Measurements from ENCODE around the gene EYA4.
"Not testable (repeated sequence)": the region's sequence is repeated elsewhere in the genome, so short reads cannot be mapped to it uniquely, and the experiment has no call there.

Gene EYA4

DNA sequence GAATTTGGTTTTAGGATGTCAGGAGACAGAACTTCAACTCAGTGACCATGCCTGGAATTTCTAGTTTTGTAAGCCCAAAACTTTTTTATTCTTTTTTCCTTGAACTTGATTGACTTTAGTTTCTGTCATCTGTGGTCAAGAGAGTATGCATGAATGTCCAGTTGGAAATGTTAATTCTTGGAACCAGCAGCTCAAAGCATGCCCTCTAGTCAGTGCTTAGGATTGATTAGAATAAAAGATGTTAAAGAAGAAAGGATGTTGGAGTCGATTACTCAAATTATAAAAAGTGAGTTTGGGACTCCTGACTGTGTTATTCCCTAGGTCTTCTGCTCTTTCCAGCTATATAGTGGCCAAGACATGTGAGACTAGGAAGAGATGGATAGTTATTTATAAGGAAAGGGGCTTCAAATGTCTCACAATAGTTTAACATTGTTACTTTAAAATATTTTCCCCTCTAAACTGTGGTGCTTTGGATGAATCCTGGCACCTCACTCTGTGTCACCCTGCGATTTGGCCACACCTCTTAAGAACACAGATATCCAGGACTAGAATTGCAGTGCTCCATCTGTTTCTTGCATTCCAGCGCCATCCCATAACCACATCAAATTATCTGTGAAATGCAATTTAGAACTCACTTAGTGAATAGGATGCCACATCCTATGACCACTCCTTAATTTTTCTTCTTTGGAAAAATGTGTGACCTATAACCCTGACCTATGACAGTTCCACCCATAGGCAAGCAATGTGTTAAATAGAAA, 298.5 kb downstream of the EYA4 start:
- DNase-seq (ENCODE audit: low spot score): no peak

DNA sequence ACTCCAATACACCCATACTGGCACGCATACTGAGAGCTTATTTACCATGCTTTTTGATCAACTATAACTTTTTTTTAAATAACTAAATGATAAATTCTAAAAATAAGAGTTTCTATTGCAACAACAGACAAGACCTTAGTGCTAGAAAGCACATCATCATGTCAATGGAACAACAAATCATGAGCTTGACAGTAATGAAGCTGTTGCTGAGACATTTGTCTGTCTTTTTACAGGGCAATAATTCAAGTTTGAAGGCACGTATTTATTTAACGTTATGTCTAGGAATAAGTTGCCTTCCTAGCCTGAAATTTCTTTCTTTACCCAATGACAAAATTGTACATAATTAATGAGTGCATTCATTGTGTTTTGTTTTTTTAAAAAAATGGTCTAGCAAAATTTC, 299.2 kb downstream of the EYA4 start:
- DNase-seq (ENCODE audit: low spot score): no peak

DNA sequence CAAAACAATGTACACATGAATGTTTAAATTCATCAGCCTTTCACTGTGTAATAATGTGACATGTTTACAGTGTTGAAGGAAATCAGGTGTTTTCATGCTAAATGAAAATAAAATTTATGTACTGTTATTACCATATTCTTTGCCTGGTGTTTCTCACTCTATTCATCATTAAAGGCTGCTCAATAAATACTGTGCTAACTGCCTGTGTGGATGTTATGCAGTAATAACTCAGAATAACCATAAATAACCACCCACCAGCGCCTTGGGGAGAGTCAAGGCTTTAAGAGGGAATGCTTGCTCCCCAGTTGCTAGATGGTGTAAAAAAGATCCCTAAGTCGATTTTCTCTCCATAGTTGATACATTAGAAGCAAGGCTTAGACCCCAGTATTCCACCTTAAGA, 299.9 kb downstream of the EYA4 start:
- no peak for DNase-seq (ENCODE audit: low spot score)

DNA sequence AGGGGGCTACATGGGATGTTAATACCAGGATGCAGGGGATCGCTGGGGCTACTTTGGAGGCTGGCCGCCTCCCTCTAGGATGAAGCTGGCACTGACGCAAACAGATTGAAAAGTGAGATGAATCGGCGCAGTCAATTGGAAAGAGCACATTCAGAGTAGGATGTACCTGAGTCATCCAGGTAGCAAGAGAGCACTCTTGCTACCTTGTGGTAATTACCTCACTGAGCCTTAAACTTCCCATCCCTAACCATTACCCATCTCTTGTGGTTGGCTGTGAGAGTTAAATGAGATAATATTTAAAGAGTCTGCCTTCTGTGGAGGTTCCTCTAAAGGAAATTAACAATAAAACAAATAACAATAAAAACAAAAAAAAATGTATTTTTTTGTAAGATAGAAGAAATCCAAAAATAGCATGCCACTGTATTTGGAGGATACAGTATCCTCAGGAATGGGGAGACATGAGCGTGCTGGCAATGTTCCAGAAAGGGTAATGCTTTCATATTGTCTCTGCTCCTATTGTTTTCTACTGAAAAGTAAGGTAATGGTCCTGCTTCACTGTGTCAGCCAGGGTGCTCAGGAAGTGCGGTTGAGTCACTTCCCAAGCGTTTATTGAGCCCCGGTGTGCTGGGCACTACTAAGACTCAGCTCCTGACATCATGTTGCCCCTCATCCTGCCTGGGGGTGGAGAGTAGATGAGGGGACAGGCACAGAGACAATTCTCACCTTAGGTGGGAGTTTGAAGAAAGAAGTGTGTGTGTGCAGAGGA, 301.1 kb downstream of the EYA4 start:
- DNase-seq (ENCODE audit: low spot score): no peak

DNA sequence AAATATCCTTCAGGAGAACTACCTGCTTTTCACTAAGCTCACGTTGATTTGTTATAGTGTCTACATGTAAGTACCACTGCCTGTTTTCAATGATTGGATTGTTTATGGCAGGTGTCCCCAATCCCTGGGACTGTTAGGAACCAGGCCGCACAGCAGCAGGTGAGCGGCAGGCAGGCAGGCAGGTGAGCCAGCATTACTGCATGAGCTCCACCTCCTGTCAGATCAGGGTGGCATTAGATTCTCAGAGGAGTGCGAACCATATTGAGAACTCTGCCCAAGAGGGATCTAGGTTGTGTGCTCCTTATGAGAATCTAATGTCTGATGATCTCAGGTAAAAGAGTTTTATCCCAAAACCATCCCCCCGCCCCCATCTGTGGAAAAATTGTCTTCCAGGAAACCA, 303.3 kb downstream of the EYA4 start:
- no peak for DNase-seq (ENCODE audit: low spot score)

DNA sequence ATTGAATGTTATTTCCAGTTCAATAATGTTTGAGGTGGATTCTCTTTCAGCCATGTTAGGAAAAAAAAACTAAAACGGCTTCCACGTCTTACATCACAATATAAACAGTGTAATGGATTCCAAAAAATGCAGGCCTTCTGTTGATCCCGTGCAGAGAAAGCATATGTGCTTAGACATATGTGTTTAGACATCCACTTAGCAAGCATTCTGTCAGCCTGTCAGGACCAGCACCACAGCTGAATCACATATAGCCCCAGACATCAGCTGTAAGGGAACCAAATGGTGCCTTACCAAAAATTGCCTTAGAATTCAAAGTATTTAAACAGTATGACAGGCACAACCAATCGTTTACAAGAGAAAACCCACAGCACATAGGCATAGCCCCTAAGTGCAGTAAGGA, 304.9 kb downstream of the EYA4 start:
- no peak for DNase-seq (ENCODE audit: low spot score)

DNA sequence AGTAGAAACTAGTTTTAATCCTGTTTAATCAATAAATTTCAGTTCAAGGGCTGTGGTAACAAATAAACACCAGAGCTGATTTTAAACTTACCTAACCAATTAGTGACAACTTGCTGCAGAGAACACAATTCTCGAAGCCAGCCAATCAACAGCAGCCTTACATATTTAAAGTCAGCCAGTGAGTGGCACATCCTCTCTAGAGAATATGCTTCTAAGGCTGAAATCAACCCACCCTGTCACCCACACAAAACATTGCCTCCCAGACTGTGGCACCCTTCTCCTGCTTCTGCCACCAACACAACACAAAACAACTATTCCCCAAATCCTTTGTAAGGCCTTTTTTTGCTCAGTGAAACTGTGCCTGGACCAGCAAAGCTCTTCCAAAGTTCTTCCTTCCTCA, 306.0 kb downstream of the EYA4 start:
- peak; percentile 25 for DNase-seq (ENCODE audit: low spot score)

DNA sequence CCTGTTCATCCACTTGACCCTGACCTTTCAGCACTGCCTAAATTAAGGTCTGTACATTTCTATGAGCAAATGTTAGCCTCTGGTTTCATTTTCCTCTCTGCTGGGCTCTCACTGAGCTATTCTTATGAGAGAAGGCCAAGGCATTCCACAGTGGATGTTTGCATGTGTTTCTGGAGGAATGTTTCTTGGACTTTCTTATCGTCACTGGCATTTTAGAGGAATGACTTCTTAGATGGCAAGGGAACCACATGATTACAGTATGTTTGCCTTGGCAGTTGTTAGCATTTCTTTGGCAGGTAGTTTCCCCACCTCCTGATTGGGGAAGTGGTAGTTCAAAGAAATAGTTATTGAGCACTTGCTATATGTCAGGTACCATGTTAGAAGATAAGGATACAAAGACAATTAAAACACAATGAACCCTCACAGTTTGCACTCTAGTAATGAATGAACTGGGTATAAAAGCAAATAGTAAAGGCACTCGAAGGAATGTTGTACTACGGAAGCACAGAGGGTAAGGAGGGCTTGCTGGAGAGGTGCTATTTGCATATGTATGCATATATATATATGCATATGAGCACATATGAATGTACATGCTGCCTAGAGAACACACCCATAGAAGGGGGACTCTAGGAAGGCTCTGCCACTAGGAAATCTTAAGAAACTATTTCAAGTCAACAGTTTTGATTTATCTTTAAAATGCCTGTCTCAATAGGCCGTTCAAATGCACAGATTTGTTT, 307.4 kb downstream of the EYA4 start:
- no peak for DNase-seq (ENCODE audit: low spot score)

DNA sequence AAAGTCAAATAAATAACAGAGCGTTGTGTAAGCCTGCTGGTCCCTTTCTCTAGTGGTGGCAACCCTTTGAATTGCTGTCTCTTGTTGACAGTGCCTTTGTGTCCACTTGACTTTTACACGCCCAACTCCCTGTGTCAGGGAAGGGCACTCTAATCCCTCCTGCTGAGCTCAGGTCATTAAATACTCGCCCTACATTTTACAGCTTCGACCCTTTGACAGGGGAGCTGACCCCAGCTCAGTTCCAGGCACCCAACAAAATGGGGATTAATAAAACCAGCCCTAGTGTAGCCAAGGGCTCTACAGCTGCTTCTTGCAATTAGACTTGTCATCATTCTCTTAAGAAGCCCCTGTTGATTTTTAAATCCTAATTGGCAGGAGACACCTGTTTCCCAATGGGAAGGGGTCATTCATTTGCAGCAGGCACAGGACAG, 308.2 kb downstream of the EYA4 start:
- no peak for DNase-seq (ENCODE audit: low spot score)

DNA sequence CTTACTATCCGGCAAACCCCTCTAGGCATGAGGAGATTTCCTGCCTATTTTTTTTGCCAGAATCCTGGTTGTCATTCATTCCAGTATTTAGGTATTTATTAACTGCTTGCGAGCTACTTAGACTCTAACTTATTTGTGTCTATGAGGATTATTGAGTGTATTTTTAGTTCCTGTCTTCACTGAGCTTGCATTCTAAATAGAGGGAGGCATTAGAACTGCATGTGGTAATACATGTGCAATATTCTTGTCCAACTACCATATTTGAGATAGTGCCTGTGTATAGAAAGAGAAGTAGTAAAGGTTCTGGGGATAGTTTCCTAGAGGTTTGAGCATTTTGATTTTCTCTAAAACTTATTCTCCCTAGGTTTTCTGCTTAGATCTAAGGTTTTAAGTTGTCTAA, 308.9 kb downstream of the EYA4 start:
- no peak for DNase-seq (ENCODE audit: low spot score)

DNA sequence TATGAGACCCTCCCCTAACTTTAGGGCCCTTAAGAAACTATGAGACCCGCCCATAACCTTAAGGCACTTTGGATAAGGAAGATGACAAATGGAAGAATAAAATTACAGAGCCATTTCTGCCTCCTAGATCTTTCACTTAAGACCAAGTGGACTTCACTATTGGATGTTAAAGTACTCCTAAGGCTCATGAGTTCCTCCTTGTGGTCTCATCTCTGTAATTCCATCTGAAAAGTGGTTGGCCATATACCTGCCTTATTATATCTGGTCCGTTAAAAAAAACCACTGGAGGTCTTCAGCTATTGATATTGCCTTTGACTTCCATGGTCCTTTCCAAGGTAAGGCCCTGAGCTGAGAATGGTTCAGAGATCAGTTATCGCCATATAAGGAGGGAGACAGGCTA, 310.3 kb downstream of the EYA4 start:
- no peak for DNase-seq (ENCODE audit: low spot score)

DNA sequence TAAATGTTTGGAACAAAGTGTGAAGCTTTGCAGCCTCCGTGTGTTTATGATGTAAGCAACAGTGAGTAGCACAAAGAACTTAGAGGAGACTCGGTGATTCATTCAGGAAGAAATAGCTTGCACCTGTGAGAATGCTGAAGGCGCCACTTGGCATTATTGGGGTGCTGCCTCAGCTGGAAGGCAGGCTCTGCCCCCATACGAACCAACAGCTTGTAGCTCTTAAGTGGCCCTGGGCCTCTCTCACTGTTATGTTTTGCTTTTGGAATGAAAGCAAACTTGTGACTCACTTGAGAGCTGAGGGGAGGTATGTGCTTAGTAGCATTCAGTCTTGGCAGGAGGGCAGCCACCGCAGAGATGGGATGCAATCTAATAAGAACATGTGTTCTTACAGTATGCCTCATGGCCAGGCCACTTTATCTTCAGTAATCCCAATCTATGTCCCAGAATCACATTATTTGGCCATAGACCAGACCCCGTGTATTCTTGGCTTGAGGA, 310.7 kb downstream of the EYA4 start:
- DNase-seq (ENCODE audit: low spot score): no peak

DNA sequence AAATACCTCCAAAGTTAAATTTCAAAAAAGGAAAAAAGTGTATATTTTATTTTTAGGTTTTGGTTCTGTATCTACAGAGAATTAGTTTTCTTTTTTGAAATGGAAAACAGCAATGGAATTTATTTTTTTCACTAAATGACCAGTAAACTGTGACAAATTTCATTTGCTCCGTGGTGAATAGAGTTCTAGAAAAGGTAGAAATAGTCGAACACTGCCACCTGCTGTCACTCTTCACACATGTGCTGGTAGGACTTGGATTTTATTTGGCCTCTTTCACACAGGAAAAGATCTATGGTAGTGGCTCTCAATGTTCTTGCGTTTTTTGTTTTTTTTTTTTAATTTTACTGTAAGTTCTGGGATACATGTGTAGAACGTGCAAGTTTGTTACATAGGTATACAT, 312.5 kb downstream of the EYA4 start:
- peak; percentile 69 for DNase-seq (ENCODE audit: low spot score)

DNA sequence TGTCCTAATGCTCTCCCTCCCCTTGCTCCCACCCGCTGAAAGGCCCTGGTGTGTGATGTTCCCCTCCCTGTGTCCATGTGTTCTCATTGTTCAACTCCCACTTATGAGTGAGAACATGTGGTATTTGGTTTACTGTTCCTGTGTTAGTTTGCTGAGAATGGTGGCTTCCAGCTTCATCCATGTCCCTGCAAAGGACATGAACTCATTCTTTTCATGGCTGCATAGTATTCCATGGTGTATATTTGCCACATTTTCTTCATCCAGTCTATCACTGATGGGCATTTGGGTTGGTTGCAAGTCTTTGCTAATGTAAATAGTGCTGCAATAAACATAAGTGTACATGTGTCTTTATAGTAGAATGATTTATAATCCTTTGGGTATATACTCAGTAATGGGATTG, 313.0 kb downstream of the EYA4 start:
- not testable (repeated sequence) for DNase-seq (ENCODE audit: low spot score)

DNA sequence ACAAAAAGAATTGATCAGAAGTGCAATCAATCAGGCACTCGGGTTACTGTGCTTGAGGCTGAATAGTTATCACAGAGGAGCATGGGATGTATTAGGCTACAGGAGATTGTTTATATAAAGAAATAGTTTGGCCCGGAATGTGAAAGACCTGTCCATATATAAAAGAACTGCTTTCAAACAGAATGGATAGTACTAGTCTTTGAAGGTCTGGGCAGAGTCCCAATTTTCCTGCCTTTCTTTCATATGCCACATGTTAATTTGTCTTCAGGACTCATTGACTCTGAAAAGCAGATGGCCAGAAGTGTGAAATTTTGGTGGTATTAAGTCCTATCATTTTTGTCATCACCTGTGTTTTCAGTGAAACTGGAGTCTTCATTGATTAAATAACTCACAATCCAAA, 314.5 kb downstream of the EYA4 start:
- no peak for DNase-seq (ENCODE audit: low spot score)

DNA sequence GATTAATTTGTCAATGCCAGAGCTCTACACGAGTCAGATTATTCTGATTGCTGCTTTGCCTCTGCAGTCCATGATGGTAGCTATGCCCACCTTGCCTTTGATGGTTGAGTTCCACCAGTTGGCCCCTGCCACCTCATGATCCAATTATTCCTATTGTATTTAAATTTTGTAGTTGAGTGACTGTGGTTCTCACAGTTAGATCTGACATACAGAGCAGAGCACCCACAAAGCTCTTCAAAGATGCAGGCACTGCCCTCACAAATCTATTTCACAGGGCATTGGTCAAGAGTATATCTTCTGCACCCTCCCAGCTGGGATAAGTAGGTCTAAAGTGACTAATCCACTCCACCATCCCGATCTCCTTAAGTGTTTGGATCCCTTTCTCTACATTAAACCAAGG, 318.8 kb downstream of the EYA4 start:
- DNase-seq (ENCODE audit: low spot score): no peak

DNA sequence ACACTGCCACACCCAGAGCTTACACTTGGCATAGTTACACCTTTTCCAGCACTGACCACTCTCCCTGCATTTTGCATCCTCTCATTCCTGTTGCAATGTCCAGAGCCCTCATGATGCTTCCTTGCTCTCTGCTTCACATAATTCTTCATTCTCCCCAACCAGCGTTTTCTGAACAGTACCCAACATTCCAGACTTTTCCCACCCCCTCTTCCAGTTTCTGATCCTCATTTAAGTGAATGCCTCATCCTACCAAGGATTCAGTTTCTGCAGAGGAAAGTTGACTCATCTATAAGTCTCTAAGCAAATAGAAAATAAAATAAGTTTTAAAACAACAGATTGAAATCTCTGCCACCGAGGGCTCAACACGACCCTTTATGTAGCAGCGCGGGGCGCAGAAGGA, 326.5 kb downstream of the EYA4 start:
- no peak for DNase-seq (ENCODE audit: low spot score)

DNA sequence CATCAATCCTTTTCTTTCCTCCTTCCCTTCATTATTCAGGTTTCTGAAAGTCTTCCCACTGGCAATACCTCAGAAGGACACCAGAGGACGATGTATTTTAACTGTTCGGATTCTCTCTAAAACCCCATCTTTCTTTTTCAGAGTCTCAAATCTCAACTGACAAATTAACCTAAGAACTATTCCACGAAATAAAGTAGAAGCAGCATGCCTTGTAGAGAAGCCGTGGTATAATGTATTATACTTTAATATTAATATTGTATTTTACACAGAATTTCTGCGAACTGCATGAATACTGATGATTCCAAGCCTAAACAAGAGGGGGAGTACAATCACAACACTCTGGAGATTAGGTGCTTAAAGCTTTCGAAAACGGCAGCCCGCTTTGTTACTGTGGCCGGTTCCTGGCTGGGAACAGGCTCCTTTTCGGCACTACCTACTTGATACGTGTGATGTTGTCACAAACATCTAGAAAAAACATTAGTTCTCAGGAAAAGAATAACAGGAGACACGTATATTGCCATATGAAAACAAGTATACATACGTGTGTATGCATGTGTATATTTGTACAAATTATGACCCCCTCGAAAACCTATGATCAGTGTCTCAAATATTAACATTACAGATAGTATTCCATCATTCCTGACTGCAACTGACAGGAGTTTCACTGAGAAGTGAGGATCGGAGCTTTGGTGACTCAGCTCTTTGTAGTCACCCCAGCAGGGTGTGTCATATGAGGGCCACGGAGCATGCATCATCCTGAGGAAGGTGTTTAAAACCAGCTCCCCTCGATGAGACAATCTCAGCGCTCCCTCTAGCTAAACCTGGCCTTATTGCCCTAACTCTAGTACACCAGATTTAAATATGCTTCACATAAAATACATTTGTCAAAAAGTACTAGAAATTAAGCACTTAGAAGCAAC, 328.1 kb downstream of the EYA4 start:
- peak; percentile 55 for DNase-seq (ENCODE audit: low spot score)

DNA sequence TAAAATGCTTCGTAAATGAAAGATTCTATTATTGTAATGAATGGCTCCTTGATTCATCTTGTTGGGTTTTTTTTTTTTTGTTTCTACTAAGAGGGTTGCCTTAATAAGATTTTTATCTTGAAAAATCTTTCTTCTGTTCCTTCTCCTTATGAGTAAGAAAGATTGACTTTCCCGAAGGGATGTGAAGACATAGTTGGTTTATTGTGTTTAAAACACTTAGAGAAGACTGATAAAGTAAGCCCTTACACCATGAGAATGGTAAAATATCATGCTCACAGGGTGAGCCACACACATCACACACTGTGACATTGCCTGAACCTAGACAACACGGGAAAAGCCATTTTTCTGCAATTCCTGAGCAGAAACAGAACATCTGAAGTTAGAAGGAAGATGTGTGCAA, 330.5 kb downstream of the EYA4 start:
- no peak for DNase-seq (ENCODE audit: low spot score)

DNA sequence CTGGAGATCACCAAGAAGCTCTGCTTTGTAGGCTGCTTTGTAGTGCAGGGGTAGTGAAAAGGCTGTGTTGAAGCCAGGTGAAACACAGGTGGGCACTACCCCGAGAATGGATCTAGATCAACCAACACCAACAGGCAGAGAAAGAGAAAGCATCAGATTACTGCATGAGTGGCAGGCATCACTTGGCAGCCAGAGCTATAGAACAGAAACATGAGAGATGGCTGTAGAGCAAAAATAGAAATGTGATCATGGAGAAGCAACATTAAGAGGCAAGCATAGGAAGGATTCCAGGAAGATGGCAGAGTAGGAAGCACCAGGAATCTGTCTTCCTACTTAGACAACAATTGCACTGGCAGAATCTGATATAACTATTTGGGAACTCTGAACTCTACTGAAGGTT, 336.7 kb downstream of the EYA4 start:
- no peak for DNase-seq (ENCODE audit: low spot score)

Measured in NAMALWA (cell line).